CD1c-positive myeloid dendritic cell (primary cell): Measurements from ENCODE around the gene EXOC3L1.

ENCODE experiments used
- DNase-seq: peaks from one replicate; pipeline ENCODE4 v3.0.0-alpha.2; 2016; ENCODE audit errors: extremely low spot score

The EXOC3L1 gene

GRCh38 chr16:67199011-67199807 lies 9.3 kb upstream of the EXOC3L1 start, which contains the start of gene ELMO3:
TSS of gene ELMO3 (plus strand) at chr16:67199131. CDS start at chr16:67199327, 196 bp downstream.
- no peak for DNase-seq

- DNase-seq: peak; percentile 61
Observed at GRCh38 chr16:67198238-67198734, 8.3 kb upstream of the EXOC3L1 start.

- no peak for DNase-seq
Observed at GRCh38 chr16:67197704-67198103, 7.8 kb upstream of the EXOC3L1 start.

- no peak for DNase-seq
Observed at GRCh38 chr16:67196881-67197280, 6.9 kb upstream of the EXOC3L1 start.

GRCh38 chr16:67195676-67196075 lies 5.7 kb upstream of the EXOC3L1 start:
- DNase-seq: no peak

- no peak for DNase-seq
Observed at GRCh38 chr16:67194260-67194659, 4.3 kb upstream of the EXOC3L1 start.

GRCh38 chr16:67193536-67193935 lies 3.6 kb upstream of the EXOC3L1 start:
- no peak for DNase-seq

GRCh38 chr16:67192781-67193361 lies 2.9 kb upstream of the EXOC3L1 start:
- no peak for DNase-seq

- DNase-seq: peak; percentile 96
Observed at GRCh38 chr16:67191995-67192681, 2.2 kb upstream of the EXOC3L1 start, which contains the start of gene E2F4. TSS of gene E2F4 (plus strand) at chr16:67192155. CDS start at chr16:67192228, 73 bp downstream.

GRCh38 chr16:67191411-67191994 lies 1.6 kb upstream of the EXOC3L1 start:
- no peak for DNase-seq

GRCh38 chr16:67190448-67191399 lies 788 bp upstream of the EXOC3L1 start:
- DNase-seq: no peak

GRCh38 chr16:67188798-67189197 lies 1.1 kb downstream of the EXOC3L1 start:
- no peak for DNase-seq

GRCh38 chr16:67188323-67188722 lies 1.6 kb downstream of the EXOC3L1 start:
- no peak for DNase-seq

- no peak for DNase-seq
Observed at GRCh38 chr16:67187175-67187890, 2.6 kb downstream of the EXOC3L1 start.

GRCh38 chr16:67186550-67186950 lies 3.4 kb downstream of the EXOC3L1 start:
- no peak for DNase-seq

GRCh38 chr16:67185651-67186134 lies 4.2 kb downstream of the EXOC3L1 start:
- DNase-seq: no peak

- DNase-seq: peak; percentile 92
Observed at GRCh38 chr16:67184995-67185650, 4.8 kb downstream of the EXOC3L1 start.

GRCh38 chr16:67184453-67184994 lies 5.4 kb downstream of the EXOC3L1 start:
- DNase-seq: no peak
